Measurements from ENCODE around the gene TUBB. TPM values are rescaled to one million over a fixed set of nuclear protein-coding genes. Genes with fewer than 3 reads are reported as not detected.
"Not testable (repeated sequence)": the region's sequence is repeated elsewhere in the genome, so short reads cannot be mapped to it uniquely, and the experiment has no call there.

The TUBB gene
- total RNA-seq, 1 experiment from 2014 or later = 742 TPM

DNA sequence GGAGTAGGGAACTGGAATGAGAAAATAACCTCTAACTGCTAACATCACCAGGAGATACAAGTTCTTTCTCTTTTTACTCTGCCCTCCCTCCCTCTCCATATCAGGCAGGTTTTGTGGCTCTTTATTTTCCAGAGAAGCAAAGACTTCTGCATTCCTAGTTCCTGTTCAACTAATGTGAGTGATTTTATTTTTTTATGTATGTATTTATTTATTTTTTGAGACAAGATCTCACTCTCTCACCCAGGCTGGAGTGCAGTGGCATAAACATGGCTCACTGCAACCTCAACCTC lies 30.2 kb downstream of the TUBB start:
- TF ChIP-seq, protein P1, sequence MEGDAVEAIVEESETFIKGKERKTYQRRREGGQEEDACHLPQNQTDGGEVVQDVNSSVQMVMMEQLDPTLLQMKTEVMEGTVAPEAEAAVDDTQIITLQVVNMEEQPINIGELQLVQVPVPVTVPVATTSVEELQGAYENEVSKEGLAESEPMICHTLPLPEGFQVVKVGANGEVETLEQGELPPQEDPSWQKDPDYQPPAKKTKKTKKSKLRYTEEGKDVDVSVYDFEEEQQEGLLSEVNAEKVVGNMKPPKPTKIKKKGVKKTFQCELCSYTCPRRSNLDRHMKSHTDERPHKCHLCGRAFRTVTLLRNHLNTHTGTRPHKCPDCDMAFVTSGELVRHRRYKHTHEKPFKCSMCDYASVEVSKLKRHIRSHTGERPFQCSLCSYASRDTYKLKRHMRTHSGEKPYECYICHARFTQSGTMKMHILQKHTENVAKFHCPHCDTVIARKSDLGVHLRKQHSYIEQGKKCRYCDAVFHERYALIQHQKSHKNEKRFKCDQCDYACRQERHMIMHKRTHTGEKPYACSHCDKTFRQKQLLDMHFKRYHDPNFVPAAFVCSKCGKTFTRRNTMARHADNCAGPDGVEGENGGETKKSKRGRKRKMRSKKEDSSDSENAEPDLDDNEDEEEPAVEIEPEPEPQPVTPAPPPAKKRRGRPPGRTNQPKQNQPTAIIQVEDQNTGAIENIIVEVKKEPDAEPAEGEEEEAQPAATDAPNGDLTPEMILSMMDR (IDR thresholded peaks at IDR 0.05; ENCODE audit: insufficient read depth in 1 of 2, low read depth in 1 of 2, low read length in 1 of 2, severe bottlenecking in 1 of 2, unreplicated experiment in 1 of 2) = no peak
- Histone ChIP-seq H3K27me3 (replicated peaks; ENCODE audit: control insufficient read depth, insufficient read depth, low read length) (no peaks in the 10 kb centered on the region), H3K4me3 (ENCODE audit: low read depth, low read length) (no peak overlapping the region), H3K36me3 (ENCODE audit: control insufficient read depth, insufficient read depth, low read length) (no peaks in the 10 kb centered on the region), H3K4me1 (peaks cover 22% of the 10 kb centered on the region), H3K9me3 (no peaks in the 10 kb centered on the region)
- Mint-ChIP-seq H3K4me3 (ENCODE audit: unreplicated experiment) (no peak overlapping the region), H3K9me3 (ENCODE audit: unreplicated experiment) (no peaks in the 10 kb centered on the region), H3K36me3 (ENCODE audit: insufficient read depth, unreplicated experiment) (no peaks in the 10 kb centered on the region), H3K27me3 (ENCODE audit: insufficient read depth, unreplicated experiment) (no peaks in the 10 kb centered on the region), H3K4me1 (ENCODE audit: low read depth, unreplicated experiment) (peaks cover 30% of the 10 kb centered on the region), H3K27ac (ENCODE audit: unreplicated experiment) (peak overlapping the region; percentile 90)
- ChIA-PET CTCF (no interaction called here), POLR2A (no interaction called here)
- BruUV-seq (replicated peaks) = no TSS peak
- no peak for DNase-seq
- intact Hi-C loops (cut with micrococcal nuclease; ENCODE audit: unreplicated experiment) = no loop called here

DNA sequence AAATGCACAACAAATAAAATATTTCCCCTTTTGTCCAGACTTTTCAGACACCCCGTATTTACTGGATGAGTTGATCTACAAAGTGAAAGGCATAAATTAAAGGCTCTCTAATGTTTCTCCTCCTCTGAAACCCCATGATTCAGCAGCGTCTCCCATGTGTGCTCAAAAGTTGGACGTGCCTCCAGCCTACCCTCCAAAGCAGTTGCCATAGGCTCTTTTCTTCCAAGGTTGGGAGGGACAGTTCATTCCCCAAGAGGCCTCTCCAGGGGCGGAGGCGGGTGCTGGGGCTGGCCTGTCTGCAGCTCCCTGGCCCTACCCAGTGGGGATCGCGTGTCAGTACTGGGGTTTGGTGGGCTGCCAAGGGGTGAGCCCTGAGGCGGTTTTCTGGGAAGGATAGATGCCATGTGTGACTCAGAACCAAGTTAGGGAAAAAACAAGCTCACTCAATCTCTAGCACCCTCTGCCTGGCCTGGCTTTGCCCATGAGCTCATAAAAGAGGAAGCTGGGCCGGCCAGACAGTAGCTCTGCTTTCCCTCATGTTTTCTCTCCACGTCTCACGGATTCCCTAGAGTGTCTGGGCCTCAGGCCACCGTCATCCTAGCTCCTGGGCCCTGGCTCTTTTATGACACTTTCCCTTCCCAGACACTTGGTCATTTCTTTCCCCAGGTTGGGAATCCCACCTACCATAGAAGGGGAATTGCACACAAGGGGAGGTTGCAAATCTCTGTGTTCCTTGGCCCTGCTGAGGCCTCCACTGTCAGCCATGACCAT lies 32.2 kb downstream of the TUBB start:
- H3K36me3 Mint-ChIP-seq (ENCODE audit: insufficient read depth, unreplicated experiment) = no peaks in the 10 kb centered on the region
- no peaks in the 10 kb centered on the region for H3K9me3 Mint-ChIP-seq (ENCODE audit: unreplicated experiment)
- H3K4me3 ChIP-seq (ENCODE audit: low read depth, low read length) = no peak overlapping the region
- peak overlapping the region; percentile 37 for H3K27ac Mint-ChIP-seq (ENCODE audit: unreplicated experiment)
- no peaks in the 10 kb centered on the region for H3K27me3 ChIP-seq (replicated peaks; ENCODE audit: control insufficient read depth, insufficient read depth, low read length)
- H3K9me3 ChIP-seq = no peaks in the 10 kb centered on the region
- TF ChIP-seq, protein P1 (IDR thresholded peaks at IDR 0.05; ENCODE audit: insufficient read depth in 1 of 2, low read depth in 1 of 2, low read length in 1 of 2, severe bottlenecking in 1 of 2, unreplicated experiment in 1 of 2) = no peak
- ChIA-PET CTCF (no interaction called here), POLR2A (no interaction called here)
- DNase-seq = no peak
- no peaks in the 10 kb centered on the region for H3K27me3 Mint-ChIP-seq (ENCODE audit: insufficient read depth, unreplicated experiment)
- peaks cover 21% of the 10 kb centered on the region for H3K4me1 ChIP-seq
- H3K4me1 Mint-ChIP-seq (ENCODE audit: low read depth, unreplicated experiment) = peaks cover 30% of the 10 kb centered on the region
- BruUV-seq (replicated peaks) = no TSS peak
- no peaks in the 10 kb centered on the region for H3K36me3 ChIP-seq (ENCODE audit: control insufficient read depth, insufficient read depth, low read length)
- no peak overlapping the region for H3K4me3 Mint-ChIP-seq (ENCODE audit: unreplicated experiment)
- intact Hi-C loops (cut with micrococcal nuclease; ENCODE audit: unreplicated experiment) = no loop called here

DNA sequence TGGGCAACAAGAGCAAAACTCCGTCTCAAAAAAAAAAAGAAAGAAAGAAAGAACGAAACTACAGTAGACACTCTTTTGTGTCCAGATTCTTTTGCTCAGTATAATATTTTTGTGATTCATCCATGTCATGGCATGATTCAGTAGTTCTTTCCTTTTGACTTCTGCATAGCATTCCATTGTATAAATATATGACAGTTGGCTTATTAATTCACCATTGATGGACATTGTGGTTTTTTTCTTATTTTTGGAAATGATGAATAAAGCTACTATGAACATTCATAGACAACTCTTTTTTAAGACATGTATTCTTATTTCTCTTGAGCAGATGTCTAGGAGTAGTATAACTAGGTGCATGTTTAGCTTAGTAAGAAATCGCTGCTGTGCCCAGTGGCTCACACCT lies 34.5 kb downstream of the TUBB start:
- H3K27me3 Mint-ChIP-seq (ENCODE audit: insufficient read depth, unreplicated experiment) = no peaks in the 10 kb centered on the region
- CTCF ChIA-PET = no interaction called here
- peaks cover 21% of the 10 kb centered on the region for H3K4me1 Mint-ChIP-seq (ENCODE audit: low read depth, unreplicated experiment)
- Histone ChIP-seq H3K4me3 (ENCODE audit: low read depth, low read length) (no peak overlapping the region), H3K9me3 (no peaks in the 10 kb centered on the region), H3K27me3 (replicated peaks; ENCODE audit: control insufficient read depth, insufficient read depth, low read length) (no peaks in the 10 kb centered on the region), H3K36me3 (ENCODE audit: control insufficient read depth, insufficient read depth, low read length) (no peaks in the 10 kb centered on the region), H3K4me1 (peaks cover 16% of the 10 kb centered on the region)
- POLR2A ChIA-PET = interaction anchor here (0.6 kb wide), 1 partner anchor 31 kb away, joined by 6 read pairs; no protein-coding TSS in a partner anchor
- intact Hi-C loops (cut with micrococcal nuclease; ENCODE audit: unreplicated experiment) = no loop called here
- TF ChIP-seq, protein P1 (IDR thresholded peaks at IDR 0.05; ENCODE audit: insufficient read depth in 1 of 2, low read depth in 1 of 2, low read length in 1 of 2, severe bottlenecking in 1 of 2, unreplicated experiment in 1 of 2) = no peak
- H3K4me3 Mint-ChIP-seq (ENCODE audit: unreplicated experiment) = no peak overlapping the region
- no peaks in the 10 kb centered on the region for H3K9me3 Mint-ChIP-seq (ENCODE audit: unreplicated experiment)
- DNase-seq = no peak
- no TSS peak for BruUV-seq (replicated peaks)
- H3K27ac Mint-ChIP-seq (ENCODE audit: unreplicated experiment) = no peak overlapping the region
- peaks cover 2% of the 10 kb centered on the region for H3K36me3 Mint-ChIP-seq (ENCODE audit: insufficient read depth, unreplicated experiment)

DNA sequence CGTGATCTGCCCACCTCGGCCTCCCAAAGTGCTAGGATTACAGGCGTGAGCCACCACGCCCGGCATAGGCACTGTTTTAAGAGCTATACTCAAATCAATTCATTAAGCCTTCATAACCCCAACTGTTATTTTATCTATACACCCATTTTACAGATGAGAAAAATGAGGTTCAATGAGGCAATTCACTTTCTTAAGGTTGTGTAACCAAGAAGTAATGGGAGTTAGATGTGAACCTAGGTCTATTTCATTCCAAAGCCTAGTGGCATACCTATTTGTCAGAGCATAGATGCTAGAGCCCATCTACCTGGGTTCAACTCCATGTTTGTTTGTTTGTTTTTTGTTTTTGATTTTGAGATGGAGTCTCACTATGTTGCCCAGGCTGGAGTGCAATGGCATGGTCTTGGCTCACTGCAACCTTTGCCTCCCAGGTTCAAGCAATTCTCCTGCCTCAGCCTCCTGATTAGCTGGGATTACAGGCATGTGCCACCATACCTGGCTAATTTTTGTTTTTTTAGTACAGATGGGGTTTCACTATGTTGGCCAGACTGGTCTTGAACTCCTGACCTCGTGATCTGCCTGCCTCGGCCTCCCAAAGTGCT lies 36.4 kb downstream of the TUBB start:
- H3K9me3 Mint-ChIP-seq (ENCODE audit: unreplicated experiment); H3K4me3 ChIP-seq (ENCODE audit: low read depth, low read length); H3K27me3 Mint-ChIP-seq (ENCODE audit: insufficient read depth, unreplicated experiment); H3K9me3 ChIP-seq; CTCF ChIA-PET; H3K27me3 ChIP-seq (replicated peaks; ENCODE audit: control insufficient read depth, insufficient read depth, low read length); H3K36me3 Mint-ChIP-seq (ENCODE audit: insufficient read depth, unreplicated experiment); DNase-seq; H3K4me3 Mint-ChIP-seq (ENCODE audit: unreplicated experiment); intact Hi-C loops (cut with micrococcal nuclease; ENCODE audit: unreplicated experiment); H3K36me3 ChIP-seq (ENCODE audit: control insufficient read depth, insufficient read depth, low read length); BruUV-seq (replicated peaks); H3K27ac Mint-ChIP-seq (ENCODE audit: unreplicated experiment): not testable (repeated sequence)
- POLR2A ChIA-PET = interaction anchor here (0.6 kb wide), 1 partner anchor 189 kb away, joined by 4 read pairs; no protein-coding TSS in a partner anchor
- H3K4me1 Mint-ChIP-seq (ENCODE audit: low read depth, unreplicated experiment) = peaks cover 20% of the 10 kb centered on the region
- H3K4me1 ChIP-seq = peaks cover 20% of the 10 kb centered on the region

All from Caco-2 (cell line).